NCI-H2196 (cell line): Measurements from ENCODE around the gene RLN3.
A peak's percentile ranks its signal among the peaks of the same experiment; 100 is the strongest.

Source experiments
- DNase-seq: peaks from one replicate; lab custom pipeline; 2025; ENCODE audit not compliant: unreplicated experiment; lab: John Stamatoyannopoulos, UW

Gene RLN3

DNA sequence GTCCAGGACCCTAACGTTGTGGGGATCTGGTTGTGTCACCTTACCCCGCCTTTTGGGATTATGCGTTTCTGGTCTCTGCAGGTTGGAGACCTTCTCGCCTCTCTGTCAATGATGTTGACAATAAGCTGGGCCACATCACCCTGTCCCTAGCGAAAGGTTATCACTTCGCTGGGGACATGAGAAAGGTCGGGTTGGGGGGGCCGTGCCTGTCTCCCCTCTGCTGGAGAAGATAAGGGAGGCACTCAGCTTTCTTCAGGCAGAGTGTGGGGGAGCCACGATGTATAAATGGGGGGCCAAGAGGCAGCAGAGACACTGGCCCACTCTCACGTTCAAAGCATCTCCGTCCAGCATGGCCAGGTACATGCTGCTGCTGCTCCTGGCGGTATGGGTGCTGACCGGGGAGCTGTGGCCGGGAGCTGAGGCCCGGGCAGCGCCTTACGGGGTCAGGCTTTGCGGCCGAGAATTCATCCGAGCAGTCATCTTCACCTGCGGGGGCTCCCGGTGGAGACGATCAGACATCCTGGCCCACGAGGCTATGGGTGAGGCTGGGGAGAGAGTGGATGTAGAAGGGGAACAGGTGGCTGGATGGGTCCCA is at the start of gene RLN3:
Gene RLN3, plus strand, starts transcription at position 293 of the 595 bp plus-strand sequence. Its CDS starts 57 bp downstream, at position 350.
- no peak for DNase-seq

GRCh38 chr19:13978351-13979243 is 49.4 kb upstream of the RLN3 start:
- no peak for DNase-seq

DNA sequence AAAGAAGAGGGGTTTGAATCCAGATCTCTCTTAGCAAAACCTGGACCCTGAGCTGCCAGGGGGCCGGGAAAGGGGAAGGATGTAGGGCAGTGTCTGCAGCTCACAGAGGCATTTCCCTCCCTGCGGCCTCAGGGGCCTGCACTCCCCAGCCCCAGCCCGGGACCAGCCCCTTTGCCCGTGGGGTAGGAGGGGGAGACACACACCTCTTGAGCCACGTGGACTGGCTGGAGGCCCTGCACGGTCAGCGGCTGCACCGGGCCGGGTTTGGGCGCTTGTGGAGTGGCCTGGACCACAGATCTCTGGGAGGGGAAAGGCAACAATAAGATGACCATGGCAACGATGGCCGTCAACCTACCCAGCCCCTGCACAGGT is 48.7 kb upstream of the RLN3 start:
- DNase-seq: no peak

DNA sequence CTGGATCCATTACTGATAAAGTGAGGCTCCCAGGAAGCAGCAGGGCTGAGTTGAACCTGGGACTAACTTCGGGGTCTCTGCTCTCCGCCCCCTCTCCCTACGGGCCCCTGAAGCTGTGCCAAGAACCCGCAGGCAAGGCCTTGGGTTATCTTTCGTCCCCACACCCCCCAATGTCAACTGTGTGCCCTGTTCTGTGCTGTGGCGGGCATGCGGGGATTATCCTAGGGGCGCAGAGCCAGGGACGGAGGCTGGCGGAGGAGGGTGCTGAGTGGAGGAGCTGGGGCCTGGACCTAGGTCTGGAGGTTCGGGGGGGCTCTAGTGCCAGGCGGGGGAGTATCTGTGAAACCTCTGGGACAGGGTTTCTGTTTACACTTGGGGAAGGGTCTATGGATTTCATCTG is 48.3 kb upstream of the RLN3 start:
- DNase-seq: no peak

DNA sequence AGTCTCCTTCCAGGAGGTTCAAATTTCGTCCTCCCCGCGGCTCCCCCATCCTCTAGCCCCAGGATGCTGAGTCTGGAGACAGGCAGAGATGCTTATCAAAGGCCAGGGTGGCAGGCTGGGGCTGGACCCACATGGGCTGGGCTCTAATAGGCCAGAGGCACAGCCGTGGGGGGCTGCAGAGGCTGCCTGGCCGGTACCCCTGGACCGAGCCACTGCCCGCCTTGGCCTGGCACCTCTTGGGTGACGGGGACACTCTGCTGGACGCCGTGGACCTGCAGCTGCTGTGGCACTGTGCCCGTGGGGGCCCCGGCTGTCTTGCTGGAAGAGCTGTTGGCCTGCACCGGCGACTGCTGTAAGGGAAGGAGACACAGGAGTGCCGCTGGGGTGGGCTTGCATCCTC is 47.6 kb upstream of the RLN3 start:
- no peak for DNase-seq

GRCh38 chr19:13981021-13981420 is 46.9 kb upstream of the RLN3 start:
- no peak for DNase-seq

GRCh38 chr19:13981467-13981866 is 46.5 kb upstream of the RLN3 start:
- no peak for DNase-seq

- DNase-seq: no peak
These were observed 45.9 kb upstream of the RLN3 start for GRCh38 chr19:13981988-13982501.

DNA sequence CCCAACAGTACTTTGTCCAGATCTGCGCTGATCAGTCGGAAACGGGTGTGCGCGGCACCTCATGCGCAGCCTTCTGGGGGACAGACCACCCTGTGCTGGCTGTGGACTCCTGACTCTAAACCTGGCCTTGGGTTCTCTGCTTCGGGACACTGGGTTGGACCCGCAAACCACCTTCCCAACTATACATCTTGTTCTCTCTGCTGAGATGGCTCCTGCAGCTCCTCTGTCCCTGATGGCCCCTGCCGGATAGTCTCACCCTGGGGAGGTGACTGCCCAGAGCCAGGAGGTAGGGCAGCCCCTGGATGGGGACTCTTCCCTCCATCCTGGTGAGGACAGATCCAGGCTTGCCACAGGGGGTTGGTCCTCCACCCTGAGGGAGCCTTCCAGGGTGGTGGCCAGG is 45.2 kb upstream of the RLN3 start:
- no peak for DNase-seq

- peak; percentile 90 for DNase-seq
These were observed 44.6 kb upstream of the RLN3 start for GRCh38 chr19:13983213-13983889.

- DNase-seq: no peak
These were observed 43.8 kb upstream of the RLN3 start for GRCh38 chr19:13984186-13984585.

- DNase-seq: peak; percentile 51
These were observed 42.8 kb upstream of the RLN3 start for GRCh38 chr19:13984875-13985741.

DNA sequence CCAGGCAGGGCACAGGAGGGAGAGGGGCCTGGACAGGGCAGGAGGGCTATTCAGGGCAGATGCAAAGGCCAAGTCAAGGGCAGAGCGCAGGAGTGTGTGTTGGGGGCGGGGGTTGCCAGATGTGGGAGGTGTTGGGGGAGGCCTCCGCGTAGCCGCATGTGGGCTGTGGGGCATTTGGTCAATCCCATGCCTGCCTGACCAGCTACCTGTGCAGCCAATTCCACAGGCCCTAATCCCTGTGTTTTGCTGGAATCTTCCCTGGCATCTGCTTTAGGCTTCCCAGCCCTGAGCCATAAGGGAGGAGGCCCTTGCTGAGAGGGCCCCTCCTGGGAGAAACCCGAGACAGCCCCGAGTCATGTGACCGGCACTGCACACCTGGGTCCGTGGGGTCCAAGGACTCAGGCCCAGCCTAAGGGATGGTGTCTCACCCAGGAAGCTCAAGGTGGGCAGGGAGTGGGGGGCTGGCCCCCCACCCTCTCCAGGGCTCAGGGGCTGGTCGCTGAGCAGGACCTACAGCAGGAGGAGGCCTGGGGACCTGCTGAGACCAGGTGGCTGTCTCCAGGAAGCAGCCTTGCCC is 42.1 kb upstream of the RLN3 start:
- DNase-seq: peak; percentile 74

GRCh38 chr19:13986348-13986904 is 41.5 kb upstream of the RLN3 start:
- peak; percentile 84 for DNase-seq

DNA sequence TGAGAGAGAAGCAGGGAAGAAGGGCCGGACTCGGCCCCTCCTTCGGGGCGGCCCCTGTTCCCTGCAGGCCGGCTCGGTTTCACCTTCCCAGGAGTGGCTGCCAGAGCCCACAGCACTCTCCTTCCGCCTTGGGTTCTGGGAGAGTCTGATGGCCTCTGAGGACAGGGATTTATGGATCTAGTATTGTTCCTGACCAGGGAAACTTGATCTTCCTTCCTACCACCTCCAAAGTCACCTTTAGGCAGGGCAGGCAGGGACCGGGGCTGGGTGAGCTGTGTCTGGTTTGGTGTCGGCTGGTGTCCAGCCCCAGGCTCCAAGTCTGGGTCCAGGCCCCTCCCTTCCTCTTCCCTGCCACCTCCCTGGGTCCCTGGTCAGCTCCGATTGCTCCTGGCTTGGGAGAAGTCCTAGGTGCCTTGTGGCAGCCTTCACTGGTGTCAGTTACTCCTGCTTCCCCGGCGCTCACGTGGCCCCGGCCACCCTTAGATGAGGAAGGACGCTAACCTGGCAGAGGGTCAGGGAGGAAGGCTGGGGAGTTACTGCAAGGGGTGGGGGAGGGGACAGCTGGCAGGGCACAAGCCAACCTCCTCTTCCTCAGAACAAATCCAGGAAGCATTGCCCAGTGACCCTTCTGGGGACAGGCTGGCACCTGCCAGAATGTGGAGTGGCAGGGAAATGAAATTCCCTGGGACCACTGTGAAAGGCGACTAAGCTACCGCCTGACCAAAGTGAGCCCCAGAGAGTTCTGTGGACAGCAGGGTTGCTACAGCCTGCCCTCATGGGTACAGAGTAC is 40.7 kb upstream of the RLN3 start:
- DNase-seq: peak; percentile 48

DNA sequence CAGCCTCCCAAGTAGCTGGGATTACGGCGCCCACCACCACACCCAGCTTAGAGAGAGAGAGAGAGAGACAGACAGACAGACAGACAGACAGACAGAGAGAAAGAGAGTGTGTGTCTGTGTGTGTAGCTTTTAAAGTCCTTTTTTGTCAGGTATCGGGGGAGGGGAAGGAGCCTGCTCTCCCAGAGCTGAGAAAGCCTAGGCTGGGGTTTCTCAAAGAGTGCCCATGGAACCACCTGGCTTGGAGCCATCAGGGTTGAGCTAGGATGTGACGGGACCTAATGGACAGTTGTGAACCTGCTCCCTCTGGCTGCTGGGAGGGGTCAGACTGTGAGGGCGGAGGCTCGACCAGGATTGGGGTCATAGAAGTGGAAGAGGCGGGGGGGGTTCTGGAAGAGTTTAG is 38.5 kb upstream of the RLN3 start:
- peak; percentile 15 for DNase-seq

- no peak for DNase-seq
These were observed 37.9 kb upstream of the RLN3 start for GRCh38 chr19:13990085-13990484.

- DNase-seq: no peak
These were observed 35.9 kb upstream of the RLN3 start for GRCh38 chr19:13992025-13992424.

DNA sequence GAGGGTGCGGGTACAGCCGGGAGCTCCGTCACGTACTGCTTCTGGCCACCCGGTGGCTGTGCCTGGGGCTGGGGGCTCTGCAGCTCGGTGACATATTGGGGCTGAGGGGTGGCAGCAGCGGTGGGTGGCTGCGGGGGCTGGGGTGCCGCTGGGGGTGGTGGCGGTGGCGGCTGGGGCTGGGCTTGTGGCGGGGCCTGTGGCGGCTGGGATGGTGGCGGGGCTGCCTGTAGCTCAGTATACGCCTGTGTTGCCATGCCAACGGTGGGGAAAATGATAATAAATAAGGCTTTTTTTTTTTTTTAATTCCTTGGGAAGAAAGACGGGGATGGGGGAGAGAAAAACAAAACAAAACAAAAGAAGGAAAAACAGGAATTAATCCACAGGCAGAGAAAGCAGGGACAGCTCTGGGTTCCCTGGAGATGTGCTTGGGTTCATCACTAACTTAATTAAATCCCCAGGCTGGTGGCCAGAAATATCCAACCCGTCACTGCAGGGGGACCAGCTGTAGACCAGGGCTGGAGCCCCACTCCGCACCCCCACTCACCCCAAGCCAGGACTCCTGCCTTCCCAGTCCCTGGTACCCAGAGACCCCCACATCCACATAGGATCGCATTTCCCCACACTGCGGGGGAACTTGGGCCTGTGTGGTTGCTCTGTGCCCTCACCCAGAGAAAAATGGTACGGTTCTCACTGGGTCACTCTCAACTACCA is 34.2 kb upstream of the RLN3 start:
- no peak for DNase-seq
